NCI-H748 (cell line): ENCODE results near the gene PRKCZ.

Experiments
- DNase-seq: peaks from one replicate; lab custom pipeline; 2025; ENCODE audit not compliant: unreplicated experiment; lab: John Stamatoyannopoulos, UW

PRKCZ gene

GRCh38 chr1:2049718-2050431 is at the start of gene PRKCZ:
Gene PRKCZ, plus strand, starts transcription at chr1:2050411. Its CDS starts 220 bp downstream, at chr1:2050631.
- peak; percentile 92 for DNase-seq

GRCh38 chr1:2000432-2000831 is 49.8 kb upstream of the PRKCZ start:
- no peak for DNase-seq

GRCh38 chr1:2000850-2001249 is 49.4 kb upstream of the PRKCZ start:
- DNase-seq = no peak

- no peak for DNase-seq
These were observed 48.3 kb upstream of the PRKCZ start for GRCh38 chr1:2001773-2002411.

- DNase-seq = peak; percentile 69
These were observed 46.6 kb upstream of the PRKCZ start, which contains the start of gene CFAP74 for GRCh38 chr1:2003541-2004131. Gene CFAP74, minus strand, starts transcription at chr1:2003786. Its CDS starts 12,830 bp downstream, at chr1:1990956.

- no peak for DNase-seq
These were observed 45.4 kb upstream of the PRKCZ start for GRCh38 chr1:2004856-2005255.

- no peak for DNase-seq
These were observed 40.8 kb upstream of the PRKCZ start for GRCh38 chr1:2009101-2010053.

- DNase-seq = no peak
These were observed 36.0 kb upstream of the PRKCZ start for GRCh38 chr1:2014181-2014580.

GRCh38 chr1:2014741-2015735 is 35.2 kb upstream of the PRKCZ start:
- DNase-seq = no peak

- DNase-seq = no peak
These were observed 34.1 kb upstream of the PRKCZ start for GRCh38 chr1:2016123-2016522.

GRCh38 chr1:2018217-2019171 is 31.7 kb upstream of the PRKCZ start:
- DNase-seq = no peak

- DNase-seq = peak; percentile 28
These were observed 31.1 kb upstream of the PRKCZ start, which contains the start of gene GABRD for GRCh38 chr1:2019172-2019543. Gene GABRD, plus strand, starts transcription at chr1:2019345. Its CDS starts 79 bp downstream, at chr1:2019424.

GRCh38 chr1:2019571-2020309 is 30.5 kb upstream of the PRKCZ start:
- DNase-seq = no peak

- no peak for DNase-seq
These were observed 29.9 kb upstream of the PRKCZ start for GRCh38 chr1:2020310-2020655.

- DNase-seq = no peak
These were observed 28.7 kb upstream of the PRKCZ start for GRCh38 chr1:2021550-2021949.

- DNase-seq = no peak
These were observed 28.0 kb upstream of the PRKCZ start for GRCh38 chr1:2022063-2022770.

- no peak for DNase-seq
These were observed 27.0 kb upstream of the PRKCZ start for GRCh38 chr1:2023187-2023586.
